Spleen (tissue), 11 donors: ENCODE measurements around the gene CHD9. TPM values are rescaled to one million over a fixed set of nuclear protein-coding genes. Genes with fewer than 3 reads are reported as not detected.
A peak's percentile ranks its signal among the peaks of the same experiment; 100 is the strongest.

Experiments
- DNase-seq: peaks from one replicate; pipeline ENCODE4 v3.0.0-alpha.2; 2020
- H3K27ac ChIP-seq, 8 donors: fragments of 200-600 bp; sonication (generic) in 7 of 8; 1 replicate in 4 of 8; 2 replicates in 4 of 8; pipeline versions ENCODE4 v1.5.0 to v1.8.0; 2016 to 2021; ENCODE audit warnings: inconsistent platforms in 4 of 8, mild to moderate bottlenecking in 4 of 8, moderate library complexity in 1 of 8
- H3K27me3 ChIP-seq, 7 donors: fragments of 200-600 bp; sonication (generic) in 6 of 7; replicated peaks in 1 of 7; 1 replicate in 4 of 7; 2 replicates in 3 of 7; pipeline versions ENCODE4 v1.5.0 to v1.8.0; 2016 to 2021; ENCODE audit warnings: inconsistent platforms in 3 of 7, mild to moderate bottlenecking in 1 of 7
- H3K36me3 ChIP-seq, 6 donors: fragments of 200-600 bp; sonication (generic) in 5 of 6; 1 replicate in 4 of 6; 2 replicates in 2 of 6; pipeline versions ENCODE4 v1.5.0 to v1.8.0; 2016 to 2021; ENCODE audit warnings: inconsistent platforms in 2 of 6
- H3K4me1 ChIP-seq, 6 donors: fragments of 200-600 bp; sonication (generic) in 5 of 6; 1 replicate in 3 of 6; 2 replicates in 3 of 6; pipeline versions ENCODE4 v1.5.0 to v1.8.0; 2016 to 2021; ENCODE audit warnings: inconsistent platforms in 3 of 6
- H3K4me3 ChIP-seq, 8 donors: fragments of 200-600 bp; sonication (generic) in 7 of 8; 1 replicate in 4 of 8; 2 replicates in 4 of 8; pipeline versions ENCODE4 v1.5.0 to v1.8.0; 2016 to 2021; ENCODE audit warnings: inconsistent platforms in 4 of 8, mild to moderate bottlenecking in 4 of 8, moderate library complexity in 2 of 8
- H3K9me3 ChIP-seq, 8 donors: fragments of 200-600 bp; sonication (generic) in 7 of 8; 1 replicate in 4 of 8; 2 replicates in 4 of 8; pipeline versions ENCODE4 v1.5.0 to v1.8.0; 2016 to 2021; ENCODE audit warnings: inconsistent platforms in 4 of 8
- POLR2A ChIP-seq, 3 donors: fragments of 450-650 bp; IDR thresholded peaks; one replicate each; pipeline ENCODE4 v1.5.1; 2017; ENCODE audit warnings: antibody characterized with exemption in 3 of 3, mild to moderate bottlenecking in 1 of 3
- POLR2AphosphoS5 ChIP-seq, 3 donors: sonication (generic); formaldehyde crosslinking; IDR thresholded peaks; one replicate each; pipeline ENCODE4 v1.5.1; 2017; ENCODE audit warnings: antibody characterized with exemption in 3 of 3
- WGBS, 5 donors: extraction: QIAGEN DNeasy Blood & Tissue Kit in 3 of 5; methylation state at CpG; one replicate each; pipeline versions ENCODE4 v1.1.5 to v1.1.7; 2013 to 2018; 5-methylcytosine and 5-hydroxymethylcytosine counted together
- intact Hi-C: fragments of 100-400 bp; cut with DNase I; formaldehyde crosslinking; loops from one replicate; pipeline ENCODE4 v1.15.0; 2023; ENCODE audit warnings: low total_unique reads
- polyA plus RNA-seq, 3 donors: library from polyadenylated mRNA; stranded (reverse); fragments of 200-250 nt; gene quantifications; one replicate each; pipeline ENCODE4 v1.2.1, GENCODE V29; 2013
- total RNA-seq, 7 donors: library from RNA; depleted of rRNA in 3 of 7; stranded (reverse); fragments of >200 nt in 3 of 7; fragmentation: NEBNext Ultra II Directional in 4 of 7; extraction: Animal tissue kit (Norgen Biotek cat#: 25700) in 4 of 7; gene quantifications; one replicate each; pipeline versions ENCODE4 v1.1.0 to v1.2.1, GENCODE V29; 2016 to 2021
- TF ChIP-seq, protein P1 (sequence below), 11 experiments: fragments of 200-600 bp in 7 of 11; fragments of 450-650 bp in 4 of 11; sonication (generic) in 4 of 11; IDR thresholded peaks in 8 of 11; conservative IDR thresholded peaks in 3 of 11; 1 replicate in 7 of 11; 2 replicates in 4 of 11; pipeline versions ENCODE4 v1.4.0 to v1.8.0; 2016 to 2021; ENCODE audit warnings: antibody characterized with exemption in 11 of 11, inconsistent platforms in 4 of 11, mild to moderate bottlenecking in 1 of 11
- donor health status: healthy with polysubstance abuse.
- donor health status: DM: no; HTN: no; CAD: no; lungs with moderate emphysema.
- donor health status: DM: no; HTN: no; CAD: no.
- donor health status: Bipolar disorder and iron deficiency.
- donor health status: healthy.
- donor health status: DM: no; HTN: no; CAD: no.
- donor health status: DM: yes; HTN: yes; CAD: no.

Gene CHD9
- total and polyA plus RNA-seq, 10 donors = 16.7 to 93.3 (median 76.0) TPM

DNA sequence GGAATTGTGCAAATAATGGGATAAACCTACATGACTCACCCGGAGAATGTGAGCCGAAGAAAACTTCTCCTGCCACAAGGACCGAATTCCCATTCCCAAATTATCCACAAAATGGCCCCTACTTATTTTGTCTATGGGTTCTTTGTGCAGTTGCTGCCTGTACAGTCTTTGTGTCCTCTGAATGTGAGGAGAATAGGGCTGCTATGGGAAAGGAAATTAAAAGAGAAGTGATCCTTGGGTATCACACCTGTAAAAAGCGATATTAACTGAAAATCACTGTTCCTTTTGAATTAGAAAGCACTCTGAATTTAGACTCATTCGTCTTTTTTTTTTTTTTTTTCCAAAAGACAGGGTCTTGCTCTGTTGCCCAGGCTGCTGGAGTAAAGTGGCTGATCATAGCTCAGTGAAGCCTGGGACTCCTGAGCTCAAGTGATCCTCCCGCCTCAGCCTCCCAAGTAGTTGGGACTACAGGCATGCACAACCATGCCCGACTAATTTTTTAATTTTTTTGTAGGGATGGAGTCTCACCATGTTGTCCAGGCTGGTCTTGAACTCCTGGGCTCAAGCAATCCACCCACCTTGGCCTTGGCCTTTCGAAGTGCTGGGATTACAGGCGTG is 45.4 kb downstream of the CHD9 start:
- no peak for DNase-seq
- peak overlapping the region; percentile 80 to 93 (median 90) for H3K27ac ChIP-seq
- H3K4me3 ChIP-seq = peak overlapping the region in 7 of 8 donors; percentile 22 to 68 (median 44)
- TF ChIP-seq, protein P1, sequence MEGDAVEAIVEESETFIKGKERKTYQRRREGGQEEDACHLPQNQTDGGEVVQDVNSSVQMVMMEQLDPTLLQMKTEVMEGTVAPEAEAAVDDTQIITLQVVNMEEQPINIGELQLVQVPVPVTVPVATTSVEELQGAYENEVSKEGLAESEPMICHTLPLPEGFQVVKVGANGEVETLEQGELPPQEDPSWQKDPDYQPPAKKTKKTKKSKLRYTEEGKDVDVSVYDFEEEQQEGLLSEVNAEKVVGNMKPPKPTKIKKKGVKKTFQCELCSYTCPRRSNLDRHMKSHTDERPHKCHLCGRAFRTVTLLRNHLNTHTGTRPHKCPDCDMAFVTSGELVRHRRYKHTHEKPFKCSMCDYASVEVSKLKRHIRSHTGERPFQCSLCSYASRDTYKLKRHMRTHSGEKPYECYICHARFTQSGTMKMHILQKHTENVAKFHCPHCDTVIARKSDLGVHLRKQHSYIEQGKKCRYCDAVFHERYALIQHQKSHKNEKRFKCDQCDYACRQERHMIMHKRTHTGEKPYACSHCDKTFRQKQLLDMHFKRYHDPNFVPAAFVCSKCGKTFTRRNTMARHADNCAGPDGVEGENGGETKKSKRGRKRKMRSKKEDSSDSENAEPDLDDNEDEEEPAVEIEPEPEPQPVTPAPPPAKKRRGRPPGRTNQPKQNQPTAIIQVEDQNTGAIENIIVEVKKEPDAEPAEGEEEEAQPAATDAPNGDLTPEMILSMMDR (IDR thresholded peaks at IDR 0.05 in 8 of 11, conservative IDR thresholded peaks at IDR 0.05 in 3 of 11) = no peak
- TF ChIP-seq POLR2AphosphoS5 (IDR thresholded peaks at IDR 0.05) = no peak
- no peak for TF ChIP-seq POLR2A (IDR thresholded peaks at IDR 0.05)
- intact Hi-C loops = no loop called here
- 61 to 65% (median 65%) methylated on average over 9 of the region's 9 CpGs for WGBS, 5 donors
- peaks cover 31 to 69% (median 47%) of the 10 kb centered on the region in 6 donors for H3K4me1 ChIP-seq
- no peaks in the 10 kb centered on the region for H3K27me3 ChIP-seq
- no peaks in the 10 kb centered on the region for H3K9me3 ChIP-seq
- no peaks in the 10 kb centered on the region for H3K36me3 ChIP-seq

DNA sequence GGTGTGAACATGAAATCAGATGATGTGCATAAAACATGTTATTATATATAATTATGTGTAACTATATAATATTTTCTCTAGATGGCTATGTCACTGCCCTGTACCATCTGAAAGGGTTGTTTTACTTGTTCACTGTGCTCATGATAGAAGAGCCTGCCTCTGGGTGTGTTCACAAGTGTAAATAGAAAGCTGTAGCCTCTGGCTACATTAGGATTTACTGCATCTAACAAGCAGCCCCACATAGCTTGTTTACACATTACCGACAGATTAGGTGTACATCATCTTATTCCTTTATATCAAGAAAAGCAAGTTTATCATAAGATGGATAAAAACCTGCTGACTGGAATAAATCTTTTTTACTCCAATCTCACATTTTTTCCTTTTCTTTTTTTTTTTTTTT is 46.1 kb downstream of the CHD9 start:
- TF ChIP-seq, protein P1 (IDR thresholded peaks at IDR 0.05 in 8 of 11, conservative IDR thresholded peaks at IDR 0.05 in 3 of 11) = no peak
- TF ChIP-seq POLR2A (IDR thresholded peaks at IDR 0.05) (no peak), POLR2AphosphoS5 (IDR thresholded peaks at IDR 0.05) (no peak)
- no peaks in the 10 kb centered on the region for H3K36me3 ChIP-seq
- intact Hi-C loops = no loop called here
- WGBS, 5 donors = 95 to 100% (median 98%) methylated on average over 1 of the region's 1 CpG
- no peak overlapping the region for H3K4me3 ChIP-seq
- H3K27me3 ChIP-seq = no peaks in the 10 kb centered on the region
- peak overlapping the region in 5 of 8 donors; percentile 89 to 93 (median 90) for H3K27ac ChIP-seq
- H3K9me3 ChIP-seq = no peaks in the 10 kb centered on the region
- no peak for DNase-seq
- H3K4me1 ChIP-seq = peaks cover 31 to 64% (median 47%) of the 10 kb centered on the region in 6 donors

DNA sequence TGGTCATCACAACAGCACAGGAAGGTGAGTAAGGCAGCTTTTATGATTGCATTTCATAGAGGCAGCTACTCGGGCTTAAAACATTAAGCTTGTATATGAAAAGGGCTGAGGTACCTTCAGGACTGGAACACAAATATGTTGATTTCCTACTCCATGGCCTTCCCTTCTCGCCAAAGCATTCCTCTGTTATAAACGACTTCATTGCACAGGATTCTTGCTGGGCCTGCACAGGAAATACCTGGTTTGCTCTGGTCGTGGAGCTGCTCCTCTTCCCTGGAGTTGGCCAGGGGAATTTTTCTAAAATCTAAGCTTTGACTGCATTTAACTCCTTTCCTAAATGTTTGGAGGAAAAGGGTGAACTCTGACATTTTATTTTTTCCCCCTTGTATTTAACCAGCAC is 49.0 kb downstream of the CHD9 start:
- no peak overlapping the region for H3K4me3 ChIP-seq
- H3K9me3 ChIP-seq = no peaks in the 10 kb centered on the region
- no peak for DNase-seq
- WGBS, 5 donors = 74 to 78% (median 76%) methylated on average over 4 of the region's 4 CpGs
- no peaks in the 10 kb centered on the region for H3K36me3 ChIP-seq
- TF ChIP-seq POLR2A (IDR thresholded peaks at IDR 0.05) = no peak
- no peak overlapping the region for H3K27ac ChIP-seq
- H3K27me3 ChIP-seq = no peaks in the 10 kb centered on the region
- H3K4me1 ChIP-seq = peaks cover 17 to 35% (median 22%) of the 10 kb centered on the region in 6 donors
- intact Hi-C loops = no loop called here

DNA sequence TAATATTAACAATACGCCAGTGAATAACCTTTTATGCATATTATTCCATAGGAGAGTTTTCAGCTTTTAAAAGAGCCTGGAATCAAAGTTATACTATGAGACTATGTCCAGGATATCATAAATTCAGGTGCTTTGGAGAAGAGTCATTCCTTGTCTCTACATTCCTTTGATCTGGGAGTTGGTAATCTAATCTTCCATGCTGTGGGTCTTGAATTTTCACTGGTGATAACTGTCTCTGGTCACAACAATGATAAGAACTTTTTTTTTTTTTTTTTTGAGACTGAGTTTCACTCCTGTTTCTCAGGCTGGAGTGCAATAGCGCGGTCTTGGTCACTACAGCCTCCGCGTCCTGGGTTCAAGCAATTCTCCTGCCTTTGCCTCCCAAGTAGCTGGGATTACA is 50.8 kb downstream of the CHD9 start:
- Histone ChIP-seq H3K9me3 (no peaks in the 10 kb centered on the region), H3K4me3 (no peak overlapping the region), H3K36me3 (no peaks in the 10 kb centered on the region), H3K4me1 (peaks cover 3 to 21% (median 5%) of the 10 kb centered on the region in 6 donors), H3K27me3 (no peaks in the 10 kb centered on the region), H3K27ac (no peak overlapping the region)
- intact Hi-C loops = no loop called here
- WGBS, 5 donors = 95 to 99% (median 97%) methylated on average over 5 of the region's 5 CpGs
- no peak for DNase-seq
- TF ChIP-seq, protein P1 (IDR thresholded peaks at IDR 0.05 in 8 of 11, conservative IDR thresholded peaks at IDR 0.05 in 3 of 11) = no peak
- TF ChIP-seq POLR2AphosphoS5 (IDR thresholded peaks at IDR 0.05) (no peak), POLR2A (IDR thresholded peaks at IDR 0.05) (no peak)
